Body of pancreas (tissue), 4 donors: ENCODE results near the gene PPAN.

Experiments
- CTCF ChIP-seq, 7 experiments: fragments of 450-650 bp in 4 of 7; fragments of 200-600 bp in 3 of 7; sonication (generic) in 3 of 7; IDR thresholded peaks; one replicate each; pipeline ENCODE4 v1.5.1; 2016 to 2019; ENCODE audit warnings: antibody characterized with exemption in 7 of 7
- POLR2A ChIP-seq, 3 donors: fragments of 450-650 bp; IDR thresholded peaks; one replicate each; pipeline ENCODE4 v1.6.1; 2016; ENCODE audit warnings: antibody characterized with exemption in 3 of 3, mild to moderate bottlenecking in 2 of 3

GRCh38 chr19:10138879-10139795, 33.0 kb downstream of the PPAN start:
- TF ChIP-seq CTCF (IDR thresholded peaks at IDR 0.05) (no peak), POLR2A (IDR thresholded peaks at IDR 0.05) (no peak)
